Measurements from ENCODE around the gene ERVK3-1.

DNA sequence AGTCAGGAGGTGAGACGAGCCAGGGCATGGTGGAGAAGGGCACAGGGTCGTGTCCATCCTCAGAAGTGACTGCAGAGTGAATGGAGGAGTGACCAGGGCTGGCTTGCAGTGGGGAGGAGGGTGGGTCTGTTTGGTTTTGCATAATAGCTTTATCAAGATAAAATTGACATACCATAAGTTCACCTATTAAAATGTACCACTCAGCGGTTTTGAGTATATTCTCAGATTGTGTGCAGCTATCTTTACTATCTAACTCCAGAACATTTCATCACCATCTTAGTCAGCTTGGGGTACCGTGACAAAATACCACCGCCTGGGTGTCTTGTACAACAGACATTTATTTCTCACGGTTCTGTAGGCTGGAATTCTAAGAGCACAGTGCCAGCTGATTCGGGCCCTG, 13.2 kb upstream of the ERVK3-1 start:
- TF ChIP-seq, protein P1, sequence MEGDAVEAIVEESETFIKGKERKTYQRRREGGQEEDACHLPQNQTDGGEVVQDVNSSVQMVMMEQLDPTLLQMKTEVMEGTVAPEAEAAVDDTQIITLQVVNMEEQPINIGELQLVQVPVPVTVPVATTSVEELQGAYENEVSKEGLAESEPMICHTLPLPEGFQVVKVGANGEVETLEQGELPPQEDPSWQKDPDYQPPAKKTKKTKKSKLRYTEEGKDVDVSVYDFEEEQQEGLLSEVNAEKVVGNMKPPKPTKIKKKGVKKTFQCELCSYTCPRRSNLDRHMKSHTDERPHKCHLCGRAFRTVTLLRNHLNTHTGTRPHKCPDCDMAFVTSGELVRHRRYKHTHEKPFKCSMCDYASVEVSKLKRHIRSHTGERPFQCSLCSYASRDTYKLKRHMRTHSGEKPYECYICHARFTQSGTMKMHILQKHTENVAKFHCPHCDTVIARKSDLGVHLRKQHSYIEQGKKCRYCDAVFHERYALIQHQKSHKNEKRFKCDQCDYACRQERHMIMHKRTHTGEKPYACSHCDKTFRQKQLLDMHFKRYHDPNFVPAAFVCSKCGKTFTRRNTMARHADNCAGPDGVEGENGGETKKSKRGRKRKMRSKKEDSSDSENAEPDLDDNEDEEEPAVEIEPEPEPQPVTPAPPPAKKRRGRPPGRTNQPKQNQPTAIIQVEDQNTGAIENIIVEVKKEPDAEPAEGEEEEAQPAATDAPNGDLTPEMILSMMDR (IDR thresholded peaks at IDR 0.05) = no peak
- TF ChIP-seq POLR2AphosphoS5 (IDR thresholded peaks at IDR 0.05; ENCODE audit: low read depth, low read length) (no peak), SIN3A (IDR thresholded peaks at IDR 0.05; ENCODE audit: borderline replicate concordance, insufficient read depth, low read depth, low read length) (no peak), TCF7L2 (IDR thresholded peaks at IDR 0.05; ENCODE audit: low read depth, low read length) (no peak)
